GM12891 (cell line): Measurements from ENCODE around the gene ADGRL3.
"Not testable (repeated sequence)": the region's sequence is repeated elsewhere in the genome, so short reads cannot be mapped to it uniquely, and the experiment has no call there.

ENCODE experiments used
- DNase-seq: peaks from one replicate; pipeline ENCODE4 v3.0.0; 2011; ENCODE audit warnings: low spot score; ENCODE audit not compliant: insufficient read length
- FAIRE-seq: peaks from 2 replicates; lab custom pipeline; 2011; peaks lifted over from hg19 to GRCh38; lab: Jason Lieb, UNC
- PAX5 ChIP-seq: IDR thresholded peaks from 2 replicates; pipeline ENCODE4 v1.6.1; 2011; ENCODE audit warnings: low read length, moderate library complexity, mild to moderate bottlenecking; ENCODE audit not compliant: insufficient read depth, severe bottlenecking
- POLR2A ChIP-seq: IDR thresholded peaks from 2 replicates; pipeline ENCODE4 v1.6.1; 2011; ENCODE audit warnings: low read depth, low read length, control low read depth
- POLR2AphosphoS5 ChIP-seq: IDR thresholded peaks from 2 replicates; pipeline ENCODE4 v1.6.1; 2011; ENCODE audit warnings: low read depth, low read length, control low read depth
- POU2F2 ChIP-seq: IDR thresholded peaks from 2 replicates; pipeline ENCODE4 v1.6.1; 2011; ENCODE audit warnings: low read depth, mild to moderate bottlenecking, control low read depth, low read length, moderate library complexity
- SPI1 ChIP-seq: IDR thresholded peaks from 2 replicates; pipeline ENCODE4 v1.6.1; 2011; ENCODE audit warnings: low read depth, low read length, control low read depth
- TAF1 ChIP-seq: IDR thresholded peaks from 2 replicates; pipeline ENCODE4 v1.6.1; 2011; ENCODE audit warnings: low read depth, low read length, control low read depth

The ADGRL3 gene

GRCh38 chr4:61740886-61741285 is 540.8 kb downstream of the ADGRL3 start:
- FAIRE-seq = no peak
- no peak for TF ChIP-seq SPI1
- TF ChIP-seq TAF1 = no peak
- TF ChIP-seq POU2F2 = no peak
- no peak for TF ChIP-seq POLR2AphosphoS5
- TF ChIP-seq PAX5 = no peak
- TF ChIP-seq POLR2A = no peak
- DNase-seq = no peak

GRCh38 chr4:61741327-61742096 is 541.4 kb downstream of the ADGRL3 start:
- TF ChIP-seq POLR2AphosphoS5 (no peak), POU2F2 (no peak), PAX5 (no peak), SPI1 (no peak), POLR2A (no peak), TAF1 (no peak)
- FAIRE-seq (no peak), DNase-seq (no peak)

GRCh38 chr4:61750810-61751209 is 550.7 kb downstream of the ADGRL3 start:
- FAIRE-seq (no peak), DNase-seq (no peak)
- TF ChIP-seq SPI1 (no peak), POU2F2 (no peak), POLR2A (no peak), POLR2AphosphoS5 (no peak), TAF1 (no peak), PAX5 (no peak)

DNA sequence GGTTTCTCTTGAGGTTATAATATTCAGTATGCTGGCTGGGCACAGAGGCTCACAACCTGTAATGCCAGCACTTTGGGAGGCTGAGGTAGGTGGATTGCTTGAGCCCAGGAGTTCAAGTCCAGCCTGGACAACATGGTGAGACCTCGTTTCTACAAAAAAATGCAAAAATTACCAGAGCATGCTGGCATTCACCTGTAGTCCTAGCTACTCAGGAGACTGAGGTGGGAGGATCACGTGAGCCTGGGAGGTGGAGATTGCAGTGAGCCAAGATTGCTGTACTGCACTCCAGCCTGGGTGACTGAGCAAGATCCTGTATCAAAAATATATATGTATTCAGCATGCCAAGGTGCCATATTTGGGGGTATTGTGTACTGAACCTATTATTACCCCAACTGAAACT is 552.5 kb downstream of the ADGRL3 start:
- DNase-seq (no peak), FAIRE-seq (no peak)
- TF ChIP-seq POLR2AphosphoS5 = no peak
- TF ChIP-seq PAX5 = no peak
- no peak for TF ChIP-seq SPI1
- no peak for TF ChIP-seq POU2F2
- TF ChIP-seq POLR2A = no peak
- no peak for TF ChIP-seq TAF1

DNA sequence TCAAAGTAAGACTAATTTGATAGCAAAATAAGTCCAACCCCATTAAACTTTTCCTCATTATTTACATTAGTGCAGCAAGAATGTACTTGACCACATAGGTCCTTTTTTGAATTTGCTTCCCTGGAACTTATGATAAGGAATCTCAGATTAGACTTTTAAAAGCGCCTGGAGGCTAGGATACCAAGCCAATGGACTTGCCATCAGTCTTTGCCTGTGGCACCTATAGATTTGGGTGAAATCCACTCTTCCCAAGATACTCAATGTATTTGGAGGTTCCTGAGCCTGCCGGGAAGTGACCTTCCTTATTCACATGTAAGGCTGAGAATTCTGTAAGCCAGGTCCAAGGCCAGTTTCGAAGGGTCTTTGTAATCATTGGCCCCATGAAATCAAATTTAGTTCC is 553.6 kb downstream of the ADGRL3 start:
- TF ChIP-seq POLR2AphosphoS5 (no peak), SPI1 (no peak), POLR2A (no peak), TAF1 (no peak), POU2F2 (no peak), PAX5 (no peak)
- FAIRE-seq (no peak), DNase-seq (no peak)

DNA sequence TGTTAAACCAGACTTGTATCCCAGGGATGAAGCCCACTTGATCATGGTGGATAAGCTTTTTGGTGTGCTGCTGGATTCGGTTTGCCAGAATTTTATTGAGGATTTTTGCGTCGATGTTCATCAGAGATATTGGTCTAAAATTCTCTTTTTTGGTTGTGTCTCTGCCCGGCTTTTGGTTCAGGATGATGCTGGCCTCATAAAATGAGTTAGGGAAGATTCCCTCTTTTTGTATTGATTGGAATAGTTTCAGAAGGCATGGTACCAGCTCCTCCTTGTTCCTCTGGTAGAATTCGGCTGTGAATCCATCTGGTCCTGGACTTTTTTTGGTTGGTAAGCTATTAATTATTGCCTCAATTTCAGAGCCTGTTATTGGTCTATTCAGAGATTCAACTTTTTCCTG is 556.8 kb downstream of the ADGRL3 start:
- not testable (repeated sequence) for DNase-seq, FAIRE-seq

DNA sequence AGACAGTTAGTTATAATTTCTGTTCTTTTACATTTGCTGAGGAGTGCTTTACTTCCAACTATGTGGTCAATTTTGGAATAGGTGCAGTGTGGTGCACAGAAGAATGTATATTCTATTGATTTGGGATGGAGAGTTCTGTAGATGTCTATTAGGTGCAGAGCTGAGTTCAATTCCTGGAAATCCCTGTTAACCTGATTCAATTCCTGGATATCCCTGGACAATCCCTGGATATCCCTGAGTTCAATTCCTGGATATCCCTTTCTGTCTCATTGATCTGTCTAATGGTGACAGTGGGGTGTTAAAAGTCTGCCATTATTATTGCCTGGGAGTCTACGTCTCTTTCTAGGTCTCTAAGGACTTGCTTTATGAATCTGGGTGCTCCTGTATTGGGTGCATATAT is 557.9 kb downstream of the ADGRL3 start:
- not testable (repeated sequence) for FAIRE-seq, DNase-seq

GRCh38 chr4:61758596-61758995 is 558.5 kb downstream of the ADGRL3 start:
- not testable (repeated sequence) for DNase-seq, FAIRE-seq

GRCh38 chr4:61759245-61759644 is 559.1 kb downstream of the ADGRL3 start:
- FAIRE-seq, DNase-seq: not testable (repeated sequence)

GRCh38 chr4:61759885-61760284 is 559.8 kb downstream of the ADGRL3 start:
- DNase-seq, FAIRE-seq: not testable (repeated sequence)

GRCh38 chr4:61760820-61761219 is 560.7 kb downstream of the ADGRL3 start:
- no peak for TF ChIP-seq PAX5
- TF ChIP-seq POU2F2 = no peak
- TF ChIP-seq TAF1 = no peak
- no peak for TF ChIP-seq POLR2A
- no peak for TF ChIP-seq SPI1
- TF ChIP-seq POLR2AphosphoS5 = no peak
- DNase-seq (no peak), FAIRE-seq (no peak)
